ENCODE data around the gene P3H4.
A peak's percentile ranks its signal among the peaks of the same experiment; 100 is the strongest.
"Not testable (repeated sequence)": the region's sequence is repeated elsewhere in the genome, so short reads cannot be mapped to it uniquely, and the experiment has no call there.

The P3H4 gene

GRCh38 chr17:41835800-41836549 lies 24.2 kb upstream of the P3H4 start, which contains the start of gene NT5C3B:
NT5C3B (minus strand) TSS chr17:41836232; CDS start chr17:41836193, 39 bp downstream.
- Histone ChIP-seq H3K9ac (ENCODE audit: low read length) (peak within 1 kb of the TSS; percentile 80), H3K9me3 (ENCODE audit: control insufficient read depth, low read length) (no peaks in the 10 kb centered on the region), H3K27me3 (ENCODE audit: control insufficient read depth, insufficient read depth, low read length) (no peaks in the 10 kb centered on the region), H3K4me3 (ENCODE audit: low read length) (peak within 1 kb of the TSS; percentile 25), H3K36me3 (ENCODE audit: control insufficient read depth, insufficient read depth, low read length) (no peaks in the 10 kb centered on the region), H3K4me1 (ENCODE audit: control insufficient read depth, insufficient read depth, low read length) (peaks cover 5% of the 10 kb centered on the region)

DNA sequence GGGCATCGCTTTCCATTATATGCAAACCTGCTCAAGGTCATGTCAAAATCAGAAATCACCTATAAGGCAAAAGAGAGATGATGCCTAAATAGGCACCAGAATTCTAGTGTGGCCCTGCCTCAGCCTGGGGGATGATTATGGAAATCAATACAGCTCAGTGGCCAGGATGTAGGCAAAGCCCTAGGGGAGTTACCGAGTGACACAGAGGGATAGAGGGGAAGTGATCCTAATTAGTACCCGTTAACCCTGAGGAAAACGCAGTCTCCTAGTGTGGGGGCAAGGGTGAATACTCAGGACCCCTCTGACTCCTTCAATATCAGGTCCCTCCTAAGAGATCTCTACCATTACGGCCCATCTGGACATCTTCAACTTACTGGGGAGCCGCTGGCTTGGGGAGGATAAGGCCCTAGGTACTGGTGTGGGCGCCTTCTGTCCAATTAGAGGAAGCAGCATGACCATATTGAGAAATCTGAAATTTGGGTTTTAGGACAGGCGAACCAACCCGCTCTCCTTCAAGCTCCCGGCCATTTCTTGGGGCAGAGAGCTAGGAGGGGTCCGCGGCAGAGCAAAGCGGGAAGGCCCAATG lies 23.6 kb upstream of the P3H4 start:
- no peaks in the 10 kb centered on the region for H3K9me3 ChIP-seq (ENCODE audit: control insufficient read depth, low read length)
- H3K27me3 ChIP-seq (ENCODE audit: control insufficient read depth, insufficient read depth, low read length): no peaks in the 10 kb centered on the region
- H3K36me3 ChIP-seq (ENCODE audit: control insufficient read depth, insufficient read depth, low read length): no peaks in the 10 kb centered on the region
- peak overlapping the region; percentile 25 for H3K4me3 ChIP-seq (ENCODE audit: low read length)
- peak overlapping the region; percentile 80 for H3K9ac ChIP-seq (ENCODE audit: low read length)
- H3K4me1 ChIP-seq (ENCODE audit: control insufficient read depth, insufficient read depth, low read length): peaks cover 5% of the 10 kb centered on the region

- not testable (repeated sequence) for H3K27me3 ChIP-seq (ENCODE audit: control insufficient read depth, insufficient read depth, low read length); H3K9me3 ChIP-seq (ENCODE audit: control insufficient read depth, low read length); H3K9ac ChIP-seq (ENCODE audit: low read length); H3K4me1 ChIP-seq (ENCODE audit: control insufficient read depth, insufficient read depth, low read length); H3K4me3 ChIP-seq (ENCODE audit: low read length); H3K36me3 ChIP-seq (ENCODE audit: control insufficient read depth, insufficient read depth, low read length)
These were observed 18.2 kb upstream of the P3H4 start for GRCh38 chr17:41829961-41830360.

GRCh38 chr17:41825175-41825845 lies 13.6 kb upstream of the P3H4 start:
- no peaks in the 10 kb centered on the region for H3K27me3 ChIP-seq (ENCODE audit: control insufficient read depth, insufficient read depth, low read length)
- no peaks in the 10 kb centered on the region for H3K4me1 ChIP-seq (ENCODE audit: control insufficient read depth, insufficient read depth, low read length)
- no peak overlapping the region for H3K4me3 ChIP-seq (ENCODE audit: low read length)
- no peak overlapping the region for H3K9ac ChIP-seq (ENCODE audit: low read length)
- H3K9me3 ChIP-seq (ENCODE audit: control insufficient read depth, low read length): no peaks in the 10 kb centered on the region
- H3K36me3 ChIP-seq (ENCODE audit: control insufficient read depth, insufficient read depth, low read length): no peaks in the 10 kb centered on the region

DNA sequence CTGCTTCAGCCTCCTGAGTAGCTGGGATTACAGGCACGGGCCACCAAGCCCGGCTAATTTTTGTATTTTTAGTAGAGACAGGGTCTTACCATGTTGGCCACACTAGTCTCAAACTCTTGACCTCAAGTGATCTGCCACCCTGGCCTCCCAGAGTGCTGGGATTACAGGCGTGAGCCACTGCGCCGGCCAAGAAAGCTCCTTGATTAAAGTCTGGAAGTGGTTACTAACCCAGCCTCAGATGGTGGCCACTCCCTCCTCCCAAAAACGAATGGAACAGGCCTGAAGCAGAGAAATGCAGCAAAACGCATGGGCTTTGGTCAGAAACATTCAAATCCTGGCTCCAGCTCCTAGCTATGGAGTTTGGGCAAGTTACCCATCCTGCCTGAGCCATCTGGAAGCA lies 12.3 kb upstream of the P3H4 start:
- no peaks in the 10 kb centered on the region for H3K9me3 ChIP-seq (ENCODE audit: control insufficient read depth, low read length)

DNA sequence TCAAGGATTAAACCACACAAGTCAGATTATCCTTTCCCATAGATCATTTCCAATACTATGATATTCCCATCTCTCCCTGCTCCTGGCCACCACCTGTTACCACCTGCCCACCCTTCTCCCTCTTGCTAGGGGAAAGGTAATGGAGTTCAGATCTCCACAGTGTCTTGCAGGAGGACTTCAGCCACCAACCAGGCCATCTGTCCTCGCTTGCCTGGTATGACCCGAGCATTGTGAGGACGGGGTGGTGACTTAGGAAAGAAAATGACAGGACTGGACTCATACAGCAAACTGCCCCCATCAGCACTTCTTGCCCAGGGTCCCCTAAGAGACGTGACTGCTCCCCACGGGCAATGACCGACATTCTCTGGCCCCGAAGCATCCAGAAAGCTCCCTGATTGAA lies 11.8 kb upstream of the P3H4 start:
- no peak overlapping the region for H3K9ac ChIP-seq (ENCODE audit: low read length)
- H3K27me3 ChIP-seq (ENCODE audit: control insufficient read depth, insufficient read depth, low read length): no peaks in the 10 kb centered on the region
- no peaks in the 10 kb centered on the region for H3K36me3 ChIP-seq (ENCODE audit: control insufficient read depth, insufficient read depth, low read length)
- no peaks in the 10 kb centered on the region for H3K4me1 ChIP-seq (ENCODE audit: control insufficient read depth, insufficient read depth, low read length)
- no peaks in the 10 kb centered on the region for H3K9me3 ChIP-seq (ENCODE audit: control insufficient read depth, low read length)
- no peak overlapping the region for H3K4me3 ChIP-seq (ENCODE audit: low read length)

More for the DNA sequence above, 12.3 kb upstream of the P3H4 start:
- Histone ChIP-seq H3K4me1 (ENCODE audit: control insufficient read depth, insufficient read depth, low read length) (no peaks in the 10 kb centered on the region), H3K36me3 (ENCODE audit: control insufficient read depth, insufficient read depth, low read length) (no peaks in the 10 kb centered on the region), H3K9ac (ENCODE audit: low read length) (no peak overlapping the region), H3K4me3 (ENCODE audit: low read length) (no peak overlapping the region), H3K27me3 (ENCODE audit: control insufficient read depth, insufficient read depth, low read length) (no peaks in the 10 kb centered on the region)

- Histone ChIP-seq H3K4me3 (ENCODE audit: low read length) (no peak overlapping the region), H3K9ac (ENCODE audit: low read length) (no peak overlapping the region), H3K27me3 (ENCODE audit: control insufficient read depth, insufficient read depth, low read length) (no peaks in the 10 kb centered on the region), H3K36me3 (ENCODE audit: control insufficient read depth, insufficient read depth, low read length) (no peaks in the 10 kb centered on the region), H3K4me1 (ENCODE audit: control insufficient read depth, insufficient read depth, low read length) (no peaks in the 10 kb centered on the region), H3K9me3 (ENCODE audit: control insufficient read depth, low read length) (no peaks in the 10 kb centered on the region)
These were observed 11.4 kb upstream of the P3H4 start for GRCh38 chr17:41823141-41823524.

GRCh38 chr17:41822216-41823140 lies 10.7 kb upstream of the P3H4 start:
- H3K4me3 ChIP-seq (ENCODE audit: low read length): no peak overlapping the region
- no peaks in the 10 kb centered on the region for H3K36me3 ChIP-seq (ENCODE audit: control insufficient read depth, insufficient read depth, low read length)
- H3K27me3 ChIP-seq (ENCODE audit: control insufficient read depth, insufficient read depth, low read length): no peaks in the 10 kb centered on the region
- no peak overlapping the region for H3K9ac ChIP-seq (ENCODE audit: low read length)
- no peaks in the 10 kb centered on the region for H3K4me1 ChIP-seq (ENCODE audit: control insufficient read depth, insufficient read depth, low read length)
- H3K9me3 ChIP-seq (ENCODE audit: control insufficient read depth, low read length): no peaks in the 10 kb centered on the region

DNA sequence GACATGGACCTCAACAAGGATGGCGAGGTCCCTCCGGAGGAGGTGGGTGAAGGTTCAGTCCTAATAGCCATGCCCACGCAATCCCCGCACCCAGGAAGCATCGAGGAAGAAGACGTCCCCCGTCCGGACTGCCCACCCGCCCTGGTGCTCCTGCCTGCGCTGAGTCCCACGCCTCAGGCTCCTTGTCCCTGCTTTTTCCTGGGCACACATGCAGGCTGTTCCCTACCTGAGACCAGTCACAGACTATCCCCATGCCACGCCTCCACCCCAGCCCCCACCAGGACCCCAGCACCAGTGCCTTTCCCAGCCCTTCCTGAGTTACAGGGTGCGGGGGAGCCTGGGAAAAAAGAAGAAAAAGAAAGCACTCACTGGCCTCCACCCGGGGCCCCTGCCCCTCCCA lies 10.0 kb upstream of the P3H4 start:
- no peaks in the 10 kb centered on the region for H3K27me3 ChIP-seq (ENCODE audit: control insufficient read depth, insufficient read depth, low read length)
- no peak overlapping the region for H3K4me3 ChIP-seq (ENCODE audit: low read length)
- H3K9me3 ChIP-seq (ENCODE audit: control insufficient read depth, low read length): no peaks in the 10 kb centered on the region
- no peak overlapping the region for H3K9ac ChIP-seq (ENCODE audit: low read length)
- H3K36me3 ChIP-seq (ENCODE audit: control insufficient read depth, insufficient read depth, low read length): no peaks in the 10 kb centered on the region
- H3K4me1 ChIP-seq (ENCODE audit: control insufficient read depth, insufficient read depth, low read length): no peaks in the 10 kb centered on the region

GRCh38 chr17:41818024-41818423 lies 6.3 kb upstream of the P3H4 start:
- Histone ChIP-seq H3K36me3 (ENCODE audit: control insufficient read depth, insufficient read depth, low read length) (no peaks in the 10 kb centered on the region), H3K9me3 (ENCODE audit: control insufficient read depth, low read length) (no peaks in the 10 kb centered on the region), H3K4me3 (ENCODE audit: low read length) (no peak overlapping the region), H3K27me3 (ENCODE audit: control insufficient read depth, insufficient read depth, low read length) (peaks cover under 1% of the 10 kb centered on the region), H3K4me1 (ENCODE audit: control insufficient read depth, insufficient read depth, low read length) (peaks cover 1% of the 10 kb centered on the region), H3K9ac (ENCODE audit: low read length) (no peak overlapping the region)

DNA sequence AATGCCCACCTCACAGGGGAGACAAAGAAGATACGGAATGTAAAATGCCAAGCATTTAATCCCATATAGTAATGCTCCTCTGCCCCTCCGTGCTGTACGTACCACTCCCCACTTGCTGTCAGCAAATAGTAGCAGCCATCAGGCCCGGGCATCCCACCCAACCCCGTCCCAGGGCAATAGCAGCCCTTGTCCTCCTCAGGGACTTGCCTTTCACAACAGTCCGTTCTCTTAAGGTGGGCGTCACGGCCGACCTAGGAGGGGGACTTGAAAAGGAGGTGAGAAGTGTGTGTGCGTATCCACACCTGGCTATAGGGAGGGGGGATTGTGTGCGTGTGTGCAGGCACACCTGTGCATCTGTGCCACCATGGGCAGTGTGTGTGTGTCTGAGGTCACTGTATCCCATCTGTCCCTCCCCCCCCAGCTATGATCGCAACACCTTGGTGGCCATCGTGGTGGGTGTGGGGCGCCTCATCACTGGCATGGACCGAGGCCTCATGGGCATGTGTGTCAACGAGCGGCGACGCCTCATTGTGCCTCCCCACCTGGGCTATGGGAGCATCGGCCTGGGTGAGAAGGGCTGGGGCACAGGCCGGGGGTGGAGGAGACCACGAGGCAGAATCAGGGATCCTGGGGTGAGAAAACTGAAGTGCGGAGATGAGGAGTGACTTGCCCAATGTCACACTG lies 5.0 kb upstream of the P3H4 start:
- Histone ChIP-seq H3K9ac (ENCODE audit: low read length) (no peak overlapping the region), H3K9me3 (ENCODE audit: control insufficient read depth, low read length) (no peaks in the 10 kb centered on the region), H3K27me3 (ENCODE audit: control insufficient read depth, insufficient read depth, low read length) (peaks cover 12% of the 10 kb centered on the region), H3K4me1 (ENCODE audit: control insufficient read depth, insufficient read depth, low read length) (peaks cover 14% of the 10 kb centered on the region), H3K36me3 (ENCODE audit: control insufficient read depth, insufficient read depth, low read length) (no peaks in the 10 kb centered on the region), H3K4me3 (ENCODE audit: low read length) (no peak overlapping the region)

Data from mucosa of stomach (tissue), 1 donor.